ENCODE results near the gene NUBP1. TPM values are rescaled to one million over a fixed set of nuclear protein-coding genes. Genes with fewer than 3 reads are reported as not detected.
"Not testable (repeated sequence)": the region's sequence is repeated elsewhere in the genome, so short reads cannot be mapped to it uniquely, and the experiment has no call there.

The NUBP1 gene
- total RNA-seq, 2 donors from 2014 or later, result 31.8 to 41.3 TPM

GRCh38 chr16:10740000-10740844 lies 3.4 kb upstream of the NUBP1 start:
- Mint-ChIP-seq H3K27me3 (no peaks in the 10 kb centered on the region), H3K4me3 (no peak overlapping the region), H3K27ac (peak overlapping the region; percentile 3 to 41), H3K4me1 (ENCODE audit: low read depth in 2 of 2) (peaks cover 21 to 25% of the 10 kb centered on the region in 2 donors), H3K9me3 (no peaks in the 10 kb centered on the region), H3K36me3 (no peaks in the 10 kb centered on the region)
- ATAC-seq (no peak), DNase-seq (ENCODE audit: low spot score) (no peak)

- Mint-ChIP-seq H3K4me1 (ENCODE audit: low read depth in 2 of 2) (peaks cover 26 to 31% of the 10 kb centered on the region in 2 donors), H3K36me3 (no peaks in the 10 kb centered on the region), H3K4me3 (no peak overlapping the region), H3K27me3 (no peaks in the 10 kb centered on the region), H3K27ac (peak overlapping the region in 1 of 2 donors; percentile 3), H3K9me3 (no peaks in the 10 kb centered on the region)
- ATAC-seq (no peak), DNase-seq (ENCODE audit: low spot score) (no peak)
Observed at GRCh38 chr16:10740845-10741208, 2.8 kb upstream of the NUBP1 start.

GRCh38 chr16:10741249-10741648 lies 2.4 kb upstream of the NUBP1 start:
- not testable (repeated sequence) for H3K27me3 Mint-ChIP-seq; H3K36me3 Mint-ChIP-seq; H3K9me3 Mint-ChIP-seq; ATAC-seq; H3K4me3 Mint-ChIP-seq; DNase-seq (ENCODE audit: low spot score)
- Mint-ChIP-seq H3K27ac (peak overlapping the region in 1 of 2 donors; percentile 3), H3K4me1 (ENCODE audit: low read depth in 2 of 2) (peaks cover 27 to 32% of the 10 kb centered on the region in 2 donors)

GRCh38 chr16:10741844-10742243 lies 1.8 kb upstream of the NUBP1 start:
- no peak overlapping the region for H3K27ac Mint-ChIP-seq
- peaks cover 29 to 32% of the 10 kb centered on the region in 2 donors for H3K4me1 Mint-ChIP-seq (ENCODE audit: low read depth in 2 of 2)
- H3K4me3 Mint-ChIP-seq, result no peak overlapping the region
- no peaks in the 10 kb centered on the region for H3K27me3 Mint-ChIP-seq
- no peaks in the 10 kb centered on the region for H3K36me3 Mint-ChIP-seq
- H3K9me3 Mint-ChIP-seq, result no peaks in the 10 kb centered on the region
- ATAC-seq, result no peak
- DNase-seq (ENCODE audit: low spot score), result no peak

- H3K4me1 Mint-ChIP-seq (ENCODE audit: low read depth in 2 of 2), result peaks cover 30% of the 10 kb centered on the region in 2 donors
- DNase-seq (ENCODE audit: low spot score) (no peak), ATAC-seq (no peak)
- no peaks in the 10 kb centered on the region for H3K27me3 Mint-ChIP-seq
- H3K27ac Mint-ChIP-seq, result peak overlapping the region; percentile 97
- H3K4me3 Mint-ChIP-seq, result peak overlapping the region; percentile 90
- no peaks in the 10 kb centered on the region for H3K36me3 Mint-ChIP-seq
- H3K9me3 Mint-ChIP-seq, result no peaks in the 10 kb centered on the region
Observed at GRCh38 chr16:10743227-10743609, 424 bp upstream of the NUBP1 start.

DNA sequence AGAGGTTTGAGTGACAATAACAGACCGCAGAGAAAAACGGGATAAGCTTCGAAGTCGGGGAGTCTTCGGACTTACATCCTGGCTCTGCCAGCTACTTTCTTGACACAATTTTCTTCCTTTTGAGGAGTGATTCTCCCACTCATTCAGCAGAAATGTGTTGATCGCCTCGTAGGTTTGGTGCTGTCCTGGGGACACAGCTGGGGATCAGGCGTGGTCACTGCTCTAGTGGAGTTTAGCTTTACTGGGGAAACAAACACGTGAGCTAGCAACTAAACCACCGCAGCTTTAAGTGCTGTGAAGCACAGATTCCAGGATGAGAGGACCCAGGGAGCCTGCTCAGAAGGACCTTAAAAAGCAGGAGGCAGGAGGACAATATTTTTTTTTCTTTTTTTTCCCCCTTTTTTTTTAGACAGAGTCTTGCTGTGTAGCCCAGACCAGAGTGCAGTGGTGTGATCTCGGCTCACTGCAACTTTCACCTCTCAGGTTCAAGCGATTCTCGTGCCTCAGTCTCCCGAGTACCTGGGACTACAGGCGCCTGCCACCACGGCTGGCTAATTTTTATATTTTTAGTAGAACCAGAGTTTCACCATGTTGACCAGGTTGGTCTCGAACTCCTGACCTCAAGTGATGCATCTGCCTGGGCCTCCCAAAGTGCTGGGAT lies 858 bp downstream of the NUBP1 start:
- Mint-ChIP-seq H3K4me3 (peak overlapping the region; percentile 90), H3K27ac (peak overlapping the region; percentile 97), H3K27me3 (no peaks in the 10 kb centered on the region), H3K9me3 (no peaks in the 10 kb centered on the region), H3K4me1 (ENCODE audit: low read depth in 2 of 2) (peaks cover 25 to 30% of the 10 kb centered on the region in 2 donors), H3K36me3 (no peaks in the 10 kb centered on the region)
- ATAC-seq, result no peak
- DNase-seq (ENCODE audit: low spot score), result no peak

- Mint-ChIP-seq H3K27ac (peak overlapping the region in 1 of 2 donors; percentile 1), H3K4me1 (ENCODE audit: low read depth in 2 of 2) (peaks cover 26 to 27% of the 10 kb centered on the region in 2 donors), H3K4me3 (peak overlapping the region; percentile 9), H3K27me3 (no peaks in the 10 kb centered on the region), H3K36me3 (no peaks in the 10 kb centered on the region), H3K9me3 (no peaks in the 10 kb centered on the region)
- ATAC-seq (no peak), DNase-seq (ENCODE audit: low spot score) (no peak)
Observed at GRCh38 chr16:10745841-10746240, 2.2 kb downstream of the NUBP1 start.

- Mint-ChIP-seq H3K9me3 (no peaks in the 10 kb centered on the region), H3K27me3 (no peaks in the 10 kb centered on the region), H3K4me3 (no peak overlapping the region), H3K36me3 (peaks cover 5% of the 10 kb centered on the region), H3K27ac (no peak overlapping the region), H3K4me1 (ENCODE audit: low read depth in 2 of 2) (peaks cover 10 to 17% of the 10 kb centered on the region in 2 donors)
- ATAC-seq (no peak), DNase-seq (ENCODE audit: low spot score) (no peak)
Observed at GRCh38 chr16:10750793-10751192, 7.2 kb downstream of the NUBP1 start.

DNA sequence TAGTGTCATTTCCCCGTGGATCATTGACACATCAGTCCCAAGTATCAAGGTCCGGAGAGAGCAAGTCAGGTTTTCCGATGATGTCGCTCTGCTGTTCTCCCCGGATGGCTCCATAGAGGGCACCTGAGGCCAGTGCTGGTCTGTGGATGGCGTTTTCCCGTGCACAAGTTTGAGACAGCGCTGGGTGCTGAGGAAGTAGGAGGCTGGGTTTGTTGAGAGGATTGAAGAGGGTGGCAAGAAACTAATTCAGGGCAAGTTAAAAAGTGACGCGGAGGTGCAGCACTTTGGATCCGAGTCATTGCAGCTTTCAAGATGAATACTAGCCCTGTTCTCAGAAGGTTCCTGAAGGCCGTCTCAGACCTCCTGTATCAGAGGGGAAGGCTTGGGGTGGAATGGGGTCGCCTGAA lies 7.7 kb downstream of the NUBP1 start:
- ATAC-seq (peak in 1 of 2 donors; percentile 76), DNase-seq (ENCODE audit: low spot score) (no peak)
- Mint-ChIP-seq H3K4me3 (no peak overlapping the region), H3K27me3 (no peaks in the 10 kb centered on the region), H3K9me3 (no peaks in the 10 kb centered on the region), H3K4me1 (ENCODE audit: low read depth in 2 of 2) (peaks cover 9 to 16% of the 10 kb centered on the region in 2 donors), H3K27ac (no peak overlapping the region), H3K36me3 (peaks cover 5% of the 10 kb centered on the region)

DNA sequence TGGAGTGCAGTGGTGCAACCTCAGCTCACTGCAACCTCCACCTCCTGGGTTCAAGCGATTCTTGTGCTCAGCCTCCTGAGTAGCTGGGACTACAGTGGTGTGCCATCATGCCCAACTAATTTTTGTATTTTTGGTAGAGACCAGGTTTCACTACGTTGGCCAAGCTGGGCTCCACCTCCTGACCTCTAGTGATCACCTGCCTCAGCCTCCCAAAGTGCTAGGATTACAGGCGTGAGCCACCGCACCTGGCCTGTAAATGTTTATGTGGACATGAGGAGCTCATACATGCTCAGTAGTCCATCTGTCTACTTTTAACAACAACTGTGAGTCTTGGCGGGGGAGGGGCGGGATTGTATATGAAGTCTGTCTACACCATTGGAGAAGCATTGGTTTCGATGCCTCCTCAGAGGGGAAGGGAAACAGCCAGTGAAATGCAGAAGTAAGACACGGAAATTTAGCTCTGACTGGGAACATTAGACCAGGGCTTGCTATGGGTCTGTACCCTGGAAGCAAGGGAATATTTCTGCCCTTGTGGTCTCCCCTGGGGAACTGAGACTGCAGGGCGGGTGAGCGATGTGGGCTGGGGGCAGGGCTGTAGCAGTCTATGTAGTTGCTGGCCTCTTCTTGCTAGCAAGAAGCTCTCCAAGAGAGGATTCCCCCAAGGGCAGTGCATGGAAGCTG lies 9.3 kb downstream of the NUBP1 start:
- Mint-ChIP-seq H3K4me3 (no peak overlapping the region), H3K9me3 (no peaks in the 10 kb centered on the region), H3K36me3 (peaks cover 12% of the 10 kb centered on the region), H3K27ac (no peak overlapping the region), H3K4me1 (ENCODE audit: low read depth in 2 of 2) (peaks cover 9 to 13% of the 10 kb centered on the region in 2 donors), H3K27me3 (no peaks in the 10 kb centered on the region)
- DNase-seq (ENCODE audit: low spot score) (peak; percentile 32), ATAC-seq (no peak)

DNA sequence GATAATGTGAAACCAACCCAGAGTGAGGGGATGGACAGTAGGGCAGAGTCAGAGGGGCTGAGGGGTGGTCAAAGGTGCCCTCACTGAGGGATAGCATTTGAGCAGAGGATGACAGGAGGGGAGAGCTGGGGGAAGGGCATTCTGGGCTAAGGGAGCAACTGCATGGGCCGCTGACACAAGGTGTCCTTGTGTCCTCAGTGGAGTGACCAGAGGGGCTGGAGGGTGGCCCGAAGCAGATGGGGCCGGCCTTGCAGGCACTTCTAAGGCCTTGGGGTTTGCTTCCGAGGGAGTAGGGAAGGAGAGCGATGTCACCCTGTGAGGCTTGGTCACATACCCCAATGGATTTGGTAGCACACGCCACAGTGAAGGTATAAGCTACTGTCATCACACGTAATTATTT lies 10.0 kb downstream of the NUBP1 start:
- H3K4me1 Mint-ChIP-seq (ENCODE audit: low read depth in 2 of 2), result peaks cover 9 to 13% of the 10 kb centered on the region in 2 donors

DNA sequence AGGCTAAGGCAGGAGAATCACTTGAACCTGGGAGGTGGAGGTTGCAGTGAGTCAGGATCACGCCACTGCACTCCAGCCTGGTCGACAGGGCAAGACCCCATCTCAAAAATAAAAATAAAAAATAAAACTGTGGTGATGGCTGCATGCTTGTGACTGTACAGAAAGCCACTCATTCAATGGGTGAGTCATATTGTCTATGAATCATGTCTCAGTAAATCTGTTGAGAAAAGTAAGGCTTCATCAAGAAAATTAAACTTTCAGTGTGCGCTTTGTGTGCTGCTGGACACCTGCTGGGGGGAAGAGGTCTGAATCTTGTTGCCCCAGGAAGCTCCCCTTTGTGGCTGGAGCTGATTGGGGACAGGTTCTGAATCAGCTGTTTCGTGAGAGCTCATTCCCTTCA lies 11.3 kb downstream of the NUBP1 start:
- Mint-ChIP-seq H3K4me3 (no peak overlapping the region), H3K4me1 (ENCODE audit: low read depth in 2 of 2) (peaks cover 9 to 13% of the 10 kb centered on the region in 2 donors), H3K27me3 (no peaks in the 10 kb centered on the region), H3K36me3 (peaks cover 17% of the 10 kb centered on the region), H3K27ac (no peak overlapping the region), H3K9me3 (no peaks in the 10 kb centered on the region)
- ATAC-seq (peak in 1 of 2 donors; percentile 60), DNase-seq (ENCODE audit: low spot score) (no peak)

More for the DNA sequence above, 10.0 kb downstream of the NUBP1 start:
- Mint-ChIP-seq H3K27me3 (no peaks in the 10 kb centered on the region), H3K27ac (no peak overlapping the region), H3K4me3 (no peak overlapping the region), H3K9me3 (no peaks in the 10 kb centered on the region), H3K36me3 (peaks cover 12% of the 10 kb centered on the region)
- ATAC-seq, result no peak
- no peak for DNase-seq (ENCODE audit: low spot score)

DNA sequence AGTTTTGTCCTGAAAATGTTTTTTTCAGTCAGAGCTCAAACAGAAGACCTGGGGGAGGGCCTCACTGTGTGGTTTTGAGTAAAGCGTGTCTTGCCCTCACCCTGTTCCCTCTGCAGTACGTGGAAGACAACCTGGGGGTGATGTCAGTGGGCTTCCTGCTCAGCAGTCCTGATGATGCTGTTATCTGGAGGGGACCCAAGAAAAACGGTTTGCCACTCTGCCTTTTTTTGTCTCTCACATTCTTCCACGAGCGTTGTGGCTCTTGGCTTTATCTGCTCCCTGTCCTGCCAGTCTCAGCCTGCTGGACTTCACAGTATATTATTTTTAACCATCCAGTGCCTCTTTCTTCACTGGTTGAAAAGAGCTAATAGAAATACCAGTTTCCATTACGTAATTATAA lies 12.9 kb downstream of the NUBP1 start:
- H3K27ac Mint-ChIP-seq, result no peak overlapping the region
- H3K4me3 Mint-ChIP-seq, result no peak overlapping the region
- no peaks in the 10 kb centered on the region for H3K9me3 Mint-ChIP-seq
- H3K36me3 Mint-ChIP-seq, result peaks cover 27% of the 10 kb centered on the region
- peaks cover 0 to 13% of the 10 kb centered on the region in 2 donors for H3K4me1 Mint-ChIP-seq (ENCODE audit: low read depth in 2 of 2)
- ATAC-seq (no peak), DNase-seq (ENCODE audit: low spot score) (no peak)
- H3K27me3 Mint-ChIP-seq, result no peaks in the 10 kb centered on the region

- DNase-seq (ENCODE audit: low spot score) (no peak), ATAC-seq (no peak)
- peaks cover 22% of the 10 kb centered on the region for H3K36me3 Mint-ChIP-seq
- H3K27ac Mint-ChIP-seq, result no peak overlapping the region
- H3K4me3 Mint-ChIP-seq, result no peak overlapping the region
- peaks cover 12 to 25% of the 10 kb centered on the region in 2 donors for H3K4me1 Mint-ChIP-seq (ENCODE audit: low read depth in 2 of 2)
- no peaks in the 10 kb centered on the region for H3K27me3 Mint-ChIP-seq
- no peaks in the 10 kb centered on the region for H3K9me3 Mint-ChIP-seq
Observed at GRCh38 chr16:10760858-10761257, 17.2 kb downstream of the NUBP1 start.

Measured in natural killer cell treated with Interleukin-12 subunit alpha and Interleukin-12 subunit beta and Interleukin-15 and Interleukin-18, amount 100 ng/mL, for 72 hours (primary cell).